Activated CD4-positive, alpha-beta T cell treated with anti-CD3 and anti-CD28 coated beads, Interleukin-2, amount 50 U/mL, for 4 hours (primary cell): ENCODE data around the gene DIP2B.

Source experiments
- DNase-seq, 2 experiments: peaks; one replicate each; pipeline ENCODE4 v3.0.0-alpha.2; 2020

Gene DIP2B

DNA sequence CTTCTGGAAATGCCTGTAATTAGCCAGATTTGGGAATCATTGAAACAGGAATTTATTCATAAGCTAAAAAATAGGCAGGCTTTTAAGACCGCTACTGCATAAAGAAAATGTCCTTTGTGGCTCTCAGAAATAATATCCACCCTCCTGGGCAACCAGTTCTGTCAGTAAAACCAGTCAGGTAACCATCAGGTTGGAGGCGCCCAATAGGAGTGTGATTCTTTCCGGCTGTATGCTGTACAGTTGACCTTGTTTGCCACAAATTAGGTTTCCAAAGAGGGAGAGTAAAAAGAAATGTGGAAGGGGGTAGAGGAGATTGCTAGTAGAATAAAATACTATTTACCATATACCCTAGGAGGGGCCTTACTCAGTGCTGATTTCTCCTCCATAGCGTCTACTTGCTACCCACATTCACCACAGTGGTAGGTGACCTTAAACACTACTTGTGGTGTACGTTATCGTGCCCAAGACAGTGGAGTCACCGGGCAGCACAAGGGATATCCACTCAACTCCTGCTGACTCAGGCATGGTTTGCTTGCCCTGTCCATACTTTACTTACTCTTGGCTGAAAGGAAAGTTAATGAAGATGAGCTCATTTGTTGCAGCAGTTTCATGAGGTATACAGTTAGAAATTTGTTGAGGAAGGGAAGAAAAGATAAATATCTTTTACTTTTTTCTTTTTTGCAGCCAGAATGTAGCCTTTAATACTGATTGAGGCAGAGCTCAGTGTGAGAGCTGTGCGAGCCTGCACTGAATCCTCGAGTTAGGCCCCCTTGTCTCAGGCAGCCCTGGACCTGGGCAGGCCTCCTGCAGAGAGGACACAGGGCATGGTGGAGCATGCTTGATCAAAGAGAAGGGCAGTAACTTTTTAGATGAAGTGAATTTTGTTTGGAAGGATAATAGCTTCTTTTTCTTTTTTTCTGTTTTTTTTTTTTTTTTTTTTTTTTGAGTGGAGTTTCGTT, 76.7 kb downstream of the DIP2B start:
- DNase-seq = no peak

DNA sequence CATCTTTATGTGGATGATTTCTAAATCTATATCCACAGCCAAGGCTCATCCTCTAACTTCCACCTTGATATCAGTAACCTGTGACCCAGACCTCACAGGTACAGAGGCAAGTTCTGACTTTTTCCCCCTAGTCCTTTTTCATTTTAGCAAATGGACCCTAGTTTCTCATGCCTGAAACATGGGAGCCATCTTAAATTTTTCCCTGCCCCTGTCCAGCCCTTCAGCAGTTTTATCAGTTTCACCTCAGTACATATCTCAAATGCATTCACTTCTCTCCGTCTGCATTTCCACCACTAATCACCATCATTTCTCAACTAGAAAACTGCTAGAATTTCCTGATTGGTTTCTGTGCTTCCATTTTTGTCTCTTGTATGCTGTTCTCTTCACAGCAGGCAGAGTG, 79.3 kb downstream of the DIP2B start:
- no peak for DNase-seq

DNA sequence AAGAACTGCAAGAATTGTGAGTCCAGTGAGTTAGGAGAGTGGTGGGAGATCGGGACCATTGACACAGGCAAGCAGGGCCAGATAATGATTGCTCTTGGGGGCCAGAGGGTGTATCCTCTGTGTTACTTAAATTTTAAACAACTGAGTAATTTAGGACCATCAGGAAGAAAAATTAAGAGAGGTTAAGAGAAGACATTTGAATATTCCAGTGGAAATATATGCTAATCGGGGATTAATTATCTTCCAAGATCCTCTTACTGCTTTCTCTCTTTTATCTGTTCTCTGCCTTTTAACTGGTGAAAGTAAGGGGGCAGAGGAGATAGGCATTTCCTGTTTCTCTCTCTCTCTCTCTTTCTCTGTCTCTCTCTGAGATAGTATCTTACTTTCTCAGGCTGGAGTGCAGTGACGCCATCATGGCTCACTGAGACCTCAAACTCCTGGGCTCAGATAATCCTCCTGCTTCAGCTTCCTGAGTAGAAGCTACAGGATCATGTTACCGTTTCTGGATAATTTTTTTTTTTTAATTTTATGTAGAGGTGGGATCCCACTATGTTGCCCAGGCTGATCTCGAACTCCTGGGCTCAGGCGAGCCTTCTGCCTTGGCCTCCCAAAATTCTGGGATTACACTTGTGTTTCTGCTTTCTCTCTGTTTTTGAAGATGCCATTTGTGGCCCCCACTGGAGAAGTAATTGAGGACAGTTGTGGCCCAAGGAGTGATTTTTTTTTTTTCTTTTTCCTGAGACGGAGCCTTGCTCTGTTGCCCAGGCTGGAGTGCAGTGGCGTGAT, 85.1 kb downstream of the DIP2B start:
- peak; percentile 3 to 7 for DNase-seq

DNA sequence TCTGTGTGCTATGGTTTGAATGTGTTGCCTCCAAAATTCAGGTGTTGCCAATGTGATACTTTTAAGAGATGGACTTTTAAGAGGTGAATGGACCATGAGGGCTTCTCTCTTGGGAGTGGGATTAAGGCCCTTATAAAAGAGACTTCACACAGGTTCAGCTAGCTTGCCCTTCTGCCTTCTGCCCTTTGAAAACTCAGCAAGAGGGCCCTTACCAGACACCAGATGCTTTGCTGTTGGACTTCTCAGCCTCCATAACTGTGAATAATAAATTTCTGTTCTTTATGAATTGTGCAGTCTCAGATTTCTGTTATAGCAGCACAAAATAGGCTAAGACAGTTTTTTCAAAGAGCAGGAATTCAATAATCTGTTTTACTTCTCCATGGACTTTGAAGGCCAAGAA, 86.1 kb downstream of the DIP2B start:
- DNase-seq = no peak

DNA sequence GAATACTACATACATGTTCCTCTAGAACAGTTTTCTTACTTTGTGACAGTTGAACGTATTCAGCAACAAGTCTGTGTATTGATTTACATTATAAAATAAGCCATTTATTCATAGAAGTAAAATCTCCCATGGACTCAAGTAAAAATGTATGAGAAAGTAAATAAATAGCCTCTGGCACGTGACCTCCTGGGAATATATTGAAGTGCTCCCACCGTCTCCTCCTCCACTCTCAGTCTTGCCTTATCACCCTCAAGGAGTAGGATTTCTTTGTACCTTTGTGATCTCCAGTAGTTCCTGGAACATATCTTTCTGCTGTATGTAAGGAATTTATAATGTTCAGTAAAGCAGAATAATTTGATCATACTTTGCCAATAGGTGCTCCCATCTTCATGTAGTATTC, 90.9 kb downstream of the DIP2B start:
- no peak for DNase-seq

DNA sequence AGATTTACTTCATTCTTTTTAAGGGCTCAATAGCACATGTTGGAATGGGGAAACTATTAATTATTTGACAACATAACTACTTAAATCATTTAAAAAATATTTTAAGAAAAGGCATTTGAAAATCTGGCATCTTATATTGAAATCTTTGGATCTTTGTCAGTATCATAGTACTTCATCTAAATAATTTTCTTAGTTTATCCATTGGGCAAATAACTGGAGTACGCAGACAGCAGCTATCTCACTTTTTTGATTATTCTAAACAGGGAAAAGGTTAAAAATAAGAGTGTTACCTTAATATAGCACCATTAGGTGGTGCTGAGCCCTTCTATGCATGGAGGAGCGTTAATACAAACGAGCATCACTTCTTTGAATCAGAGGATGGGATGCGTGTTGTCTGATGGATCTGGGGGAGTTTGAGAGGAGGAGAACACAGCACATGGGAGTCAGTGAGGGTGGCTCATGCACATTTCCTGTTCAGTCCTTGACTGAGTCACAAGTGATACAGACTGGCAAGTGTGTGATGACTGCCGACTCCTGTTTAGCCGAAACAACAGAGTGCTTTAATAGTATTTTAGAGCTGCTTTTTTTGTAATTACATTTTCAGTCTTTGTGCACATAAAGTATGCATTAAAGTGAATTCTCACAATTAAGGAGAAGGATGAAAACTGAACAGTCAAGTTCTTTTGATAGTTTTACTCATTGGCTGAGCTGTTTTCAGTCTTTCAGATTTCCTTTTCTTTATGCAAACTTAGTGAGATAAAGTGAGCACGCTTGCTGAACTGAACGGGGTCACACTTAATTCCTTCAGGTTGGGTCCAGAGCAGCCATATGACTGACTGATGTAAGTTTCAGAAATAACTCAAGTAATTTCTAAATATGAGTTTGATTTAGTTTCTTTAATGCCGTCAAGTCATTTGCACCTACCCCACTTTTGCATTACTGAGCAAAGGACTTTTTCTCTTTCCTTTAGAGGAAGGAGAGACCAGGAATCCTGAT, 92.7 kb downstream of the DIP2B start:
- DNase-seq = peak; percentile 48 to 56

DNA sequence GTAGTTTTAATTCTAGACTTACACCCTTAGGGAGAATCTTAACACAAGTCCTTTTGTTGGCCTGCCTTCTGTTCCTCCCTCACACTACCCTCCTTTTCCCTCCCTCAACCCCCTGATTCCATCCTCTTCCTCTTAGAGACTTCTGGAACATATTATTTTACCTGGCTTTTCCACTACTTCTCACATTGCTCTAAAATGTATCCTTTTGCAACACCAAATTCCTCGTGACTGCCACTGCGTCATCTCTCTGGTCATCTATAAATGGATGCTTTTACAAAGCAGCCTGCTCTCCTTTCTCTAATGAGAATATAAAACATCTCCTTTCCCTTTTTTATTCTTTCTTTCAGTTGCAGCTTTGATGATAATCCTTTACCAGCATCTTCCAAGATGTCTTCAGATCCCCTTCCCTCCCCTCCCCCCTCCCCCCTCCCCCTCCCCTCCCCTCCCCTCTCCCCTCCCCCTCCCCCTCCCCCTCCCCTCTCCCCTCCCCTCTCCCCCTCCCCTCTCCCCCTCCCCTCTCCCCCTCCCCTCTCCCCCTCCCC, 93.6 kb downstream of the DIP2B start:
- no peak for DNase-seq

DNA sequence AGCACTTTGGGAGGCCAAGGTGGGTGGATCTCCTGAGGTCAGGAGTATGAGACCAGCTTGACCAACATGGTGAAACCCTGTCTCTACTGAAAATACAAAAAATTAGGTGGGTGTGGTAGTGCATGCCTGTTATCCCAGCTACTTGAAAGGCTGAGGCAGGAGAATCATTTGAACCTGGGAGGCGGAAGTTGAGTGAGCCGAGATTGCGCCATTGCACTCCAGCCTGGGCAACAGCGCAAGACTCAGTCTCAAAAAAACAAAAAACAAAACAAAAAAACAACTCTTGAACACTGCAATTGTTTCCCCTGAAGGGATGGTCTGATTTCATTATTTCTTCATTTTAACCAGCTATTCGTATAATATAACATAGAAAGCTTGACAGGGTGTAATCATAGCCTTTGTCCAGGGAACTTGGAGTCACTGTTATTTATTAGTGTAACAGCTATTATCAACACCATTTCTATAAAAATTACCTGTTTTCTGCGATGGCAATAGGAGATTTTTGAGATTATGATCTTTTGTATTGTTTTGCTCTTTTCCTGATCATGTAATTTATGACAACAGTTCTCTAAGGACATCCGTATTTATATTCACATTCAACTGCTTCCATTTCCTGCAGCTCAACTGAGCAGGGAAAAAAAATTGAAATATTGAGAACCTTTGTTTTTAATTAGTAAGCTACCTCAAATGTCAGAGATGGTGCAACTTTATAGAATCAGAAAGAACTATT, 94.7 kb downstream of the DIP2B start:
- no peak for DNase-seq

DNA sequence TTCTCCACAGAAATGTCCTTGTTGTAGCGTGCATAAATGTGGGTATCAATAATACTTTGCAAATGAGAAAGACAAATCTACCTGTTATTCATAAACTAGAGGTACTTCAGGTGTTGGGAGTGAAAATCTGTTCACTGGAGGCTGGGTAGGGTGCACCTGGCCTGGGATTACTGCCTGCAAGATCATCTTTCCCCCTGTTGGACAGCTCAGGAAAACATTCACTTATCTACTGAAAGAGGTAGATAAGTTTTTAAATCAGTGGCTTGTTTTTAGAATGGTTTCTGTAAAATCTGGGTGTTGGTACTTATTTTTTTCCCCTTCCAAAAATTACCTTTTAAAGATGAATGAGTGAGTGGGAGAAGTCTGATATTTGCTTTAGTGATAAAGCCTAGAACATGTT, 95.6 kb downstream of the DIP2B start:
- no peak for DNase-seq

DNA sequence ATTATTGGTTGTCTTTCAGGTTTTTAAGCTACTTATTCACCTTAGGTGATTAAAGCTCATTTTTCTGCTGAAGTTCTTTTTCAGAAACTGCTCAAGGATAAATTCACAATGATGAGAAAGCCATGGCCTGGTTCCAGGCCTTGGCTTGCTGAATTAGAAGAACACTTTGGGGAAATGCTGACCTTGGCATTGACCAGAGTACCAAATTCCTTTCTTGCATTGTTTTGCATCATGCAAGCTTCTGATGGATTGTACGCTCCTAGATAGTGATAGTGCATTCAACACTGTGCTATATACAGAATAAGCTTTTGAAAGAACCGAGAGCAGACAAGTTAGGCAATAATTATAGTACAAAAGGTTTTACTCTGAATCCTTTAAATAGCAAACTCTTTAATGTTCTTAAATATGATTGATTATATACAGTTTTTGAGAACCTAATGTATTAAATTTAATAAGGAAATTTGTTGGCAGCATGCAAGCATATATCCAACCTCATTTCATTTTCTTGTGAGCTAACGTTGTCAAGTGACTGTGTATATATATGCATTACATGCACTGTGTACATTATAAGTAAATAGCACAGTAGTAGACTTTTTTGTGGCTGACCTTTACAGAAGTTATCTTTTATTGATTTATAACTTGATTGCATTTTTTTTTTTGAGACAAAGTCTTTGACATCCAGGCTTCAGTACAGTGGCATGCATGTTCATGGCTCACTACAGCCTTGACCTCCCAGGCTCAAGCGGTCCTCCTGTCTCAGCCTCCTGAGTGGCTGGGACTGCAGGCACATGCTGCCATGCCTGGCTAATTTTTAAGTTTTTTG, 99.2 kb downstream of the DIP2B start:
- DNase-seq = no peak

DNA sequence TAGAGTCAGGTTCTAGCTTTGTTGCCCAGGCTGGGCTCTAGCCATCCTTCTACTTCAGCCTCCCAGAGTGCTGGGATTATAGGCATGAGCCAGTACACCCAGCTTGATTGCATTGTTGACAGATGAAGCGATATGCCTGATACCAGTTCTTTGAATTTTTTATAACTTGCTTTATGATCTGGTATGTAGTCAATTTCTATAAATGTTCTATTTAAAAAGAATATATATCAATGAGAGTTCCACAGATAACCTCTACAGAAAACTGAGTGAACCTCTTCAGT, 99.8 kb downstream of the DIP2B start:
- DNase-seq = no peak

DNA sequence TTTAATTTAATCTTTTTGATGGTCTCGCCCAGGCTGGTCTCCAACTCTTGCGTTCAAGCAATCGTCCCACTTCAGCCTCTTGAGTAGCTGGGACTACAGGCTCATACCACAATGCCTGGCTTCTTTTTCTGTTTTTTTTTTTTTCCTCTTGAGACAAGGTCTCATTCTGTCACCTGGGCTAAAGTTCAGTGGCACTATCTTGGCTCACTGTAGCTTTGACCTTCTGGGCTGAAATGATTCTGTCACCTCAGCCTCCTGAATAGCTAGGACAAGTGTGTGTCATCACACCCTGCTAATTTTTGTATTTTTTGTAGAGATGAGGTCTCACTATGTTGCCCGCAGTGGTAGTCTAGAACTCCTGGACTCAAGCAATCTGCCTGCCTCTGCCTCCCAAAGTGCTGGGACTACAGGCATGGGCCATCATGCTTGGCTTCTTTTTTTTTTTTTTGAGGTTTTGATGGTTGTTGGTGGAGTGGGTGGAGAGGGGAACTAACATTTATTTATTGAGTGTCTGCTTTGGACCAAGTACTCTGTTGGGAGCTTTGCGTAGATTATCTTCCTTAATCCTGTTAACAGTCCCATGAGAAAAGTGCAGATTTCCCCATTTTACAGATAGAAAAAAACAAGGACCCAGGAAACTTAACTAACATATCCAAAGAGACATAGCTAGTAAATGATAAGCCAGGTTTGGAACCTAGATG, 102.0 kb downstream of the DIP2B start:
- DNase-seq = no peak

DNA sequence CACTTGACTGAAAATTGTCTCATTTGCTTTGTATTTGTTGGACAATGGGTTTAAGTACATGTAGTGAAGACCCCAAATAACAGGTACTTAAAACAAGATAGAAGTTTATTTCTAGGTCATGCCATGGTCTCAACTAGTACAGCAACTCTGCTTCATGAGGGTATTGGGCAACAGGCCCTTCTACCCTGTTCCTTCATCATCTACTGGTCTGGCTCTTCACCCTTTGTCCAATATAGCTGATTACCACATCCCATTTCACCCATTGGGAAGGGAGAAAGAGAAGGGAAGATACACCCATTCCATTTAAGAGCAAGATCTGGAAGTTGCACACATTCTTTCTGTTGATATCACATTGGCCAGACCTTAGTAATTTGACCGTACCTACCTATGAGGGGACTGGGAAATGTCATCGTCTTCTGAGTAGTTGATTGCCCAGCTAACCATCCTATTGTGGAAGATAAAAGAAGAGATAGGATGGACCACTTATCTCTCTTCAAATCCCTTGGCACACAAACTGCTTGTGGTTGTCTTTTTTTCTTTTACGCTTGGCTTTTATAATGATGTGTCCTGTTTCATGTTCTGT, 104.6 kb downstream of the DIP2B start:
- DNase-seq = no peak

DNA sequence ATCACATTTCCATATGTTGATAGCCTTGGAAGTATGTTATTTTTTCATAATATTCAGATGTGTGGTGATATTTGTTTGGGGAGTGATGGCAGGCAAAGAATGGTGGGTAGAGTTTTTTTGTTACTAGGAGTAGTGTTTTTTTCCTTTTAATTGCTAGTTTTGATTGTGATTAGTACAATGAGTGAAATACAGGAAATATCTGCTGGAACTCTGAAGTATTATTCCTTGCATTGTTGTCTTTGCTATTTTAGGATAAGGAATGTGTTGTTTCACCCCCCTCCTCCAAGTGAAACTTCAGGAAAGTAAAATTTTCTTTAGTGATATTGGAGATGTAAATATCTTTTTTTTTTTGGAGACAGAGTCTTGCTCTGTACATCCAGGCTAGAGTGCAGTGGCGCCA, 105.4 kb downstream of the DIP2B start:
- DNase-seq = no peak

DNA sequence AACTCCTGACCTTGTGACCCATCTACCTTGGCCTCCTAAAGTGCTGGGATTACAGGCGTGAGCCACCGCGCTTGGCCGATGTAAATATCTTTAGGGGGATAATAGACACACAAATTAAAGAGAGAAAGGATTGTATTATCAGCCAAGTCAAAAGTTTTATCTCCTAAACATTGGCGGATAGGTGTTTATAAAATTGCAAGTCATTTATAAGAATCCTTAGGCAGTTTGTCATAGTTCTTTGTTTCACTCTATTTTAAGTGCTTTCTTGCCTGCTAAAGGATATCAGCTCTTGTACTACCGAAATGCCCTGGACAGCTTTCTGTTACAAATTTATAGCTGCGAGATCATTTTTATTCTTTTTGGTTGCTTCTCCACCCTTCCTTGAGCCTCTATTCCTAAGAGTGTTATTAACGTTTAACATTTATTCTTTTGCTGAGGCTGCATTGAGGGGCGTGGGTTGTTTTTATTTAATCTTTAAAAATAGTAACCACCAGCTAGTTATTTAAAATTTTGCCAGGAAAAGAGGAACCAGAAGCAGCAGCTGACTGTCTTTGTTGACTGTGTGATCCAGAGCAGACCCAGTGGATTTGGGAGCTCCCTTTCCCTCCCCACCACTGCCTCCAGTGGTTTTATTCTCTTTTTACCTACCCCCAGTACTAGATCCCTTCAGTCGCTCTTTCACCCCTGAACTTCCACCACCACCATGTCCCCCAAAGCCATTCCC, 106.4 kb downstream of the DIP2B start:
- no peak for DNase-seq

DNA sequence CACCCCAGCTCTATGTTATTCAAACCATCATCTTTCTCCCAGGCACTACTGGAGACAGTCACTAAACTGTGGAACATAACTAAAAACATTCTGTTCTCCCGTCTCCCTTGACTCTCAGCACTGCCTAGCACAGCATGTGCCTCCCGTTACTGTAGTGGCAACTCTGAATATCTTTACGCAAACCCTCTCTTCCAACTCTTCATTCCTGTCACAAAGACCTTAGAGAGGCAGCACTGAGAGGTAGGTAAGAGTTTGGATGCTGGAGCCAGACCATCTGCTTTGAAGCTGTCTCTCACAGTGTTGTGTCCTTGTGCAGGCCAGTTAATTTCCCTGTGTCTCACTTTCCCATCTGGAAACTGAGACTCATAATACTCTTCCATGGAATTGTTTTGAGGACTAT, 108.1 kb downstream of the DIP2B start:
- DNase-seq = no peak

DNA sequence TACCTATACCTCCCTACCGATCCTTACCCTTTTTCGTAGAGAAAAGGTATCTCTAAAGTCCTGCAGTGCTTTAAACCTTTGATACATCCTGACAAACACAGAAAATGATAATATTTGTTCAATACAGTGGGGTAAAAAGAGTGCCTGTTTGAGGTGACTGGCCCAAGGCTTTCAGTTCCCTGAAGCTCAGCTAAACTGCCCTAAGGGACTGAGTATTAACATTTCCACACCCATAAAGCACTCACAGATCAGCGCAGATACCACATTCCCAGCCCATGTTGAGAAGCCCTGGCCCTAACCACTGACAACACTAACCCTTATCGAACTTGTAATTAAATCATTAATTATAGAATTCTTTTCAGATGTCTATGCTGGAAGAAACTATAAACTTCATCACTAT, 108.7 kb downstream of the DIP2B start:
- DNase-seq = no peak

DNA sequence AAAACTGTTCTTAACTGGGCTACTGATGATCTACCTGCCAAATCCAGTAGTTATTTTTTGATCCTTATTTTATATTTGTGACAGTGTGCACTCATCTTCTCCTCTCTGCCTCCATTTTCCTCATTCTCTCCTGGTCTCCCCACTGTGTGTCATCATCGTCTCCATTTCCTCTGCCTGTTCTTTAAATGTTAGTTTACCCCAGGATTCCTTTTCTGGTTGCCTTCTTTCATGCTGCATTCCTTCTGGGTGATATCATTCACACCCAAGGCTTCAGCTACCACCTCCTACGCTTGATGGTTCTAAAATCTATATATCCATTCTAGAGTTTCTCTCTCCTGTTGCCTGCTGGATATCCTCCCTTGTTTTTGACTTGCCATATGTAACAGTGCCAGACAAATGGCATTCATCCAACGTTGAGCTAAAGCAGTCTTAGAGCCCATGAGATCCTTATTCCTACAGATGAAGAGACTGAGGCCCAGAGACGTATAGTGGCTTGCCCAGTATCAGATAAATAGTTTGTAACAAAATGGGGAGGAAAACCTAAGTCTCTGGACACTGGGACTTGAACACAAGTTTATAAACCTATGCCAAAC, 109.5 kb downstream of the DIP2B start:
- no peak for DNase-seq
